DMS53 treated with DMSO at 0.1 percent for 48 hours (cell line): Measurements from ENCODE around the gene ZNF584.

ENCODE experiments used
- DNase-seq: peaks from one replicate; lab custom pipeline; 2025; ENCODE audit not compliant: unreplicated experiment; lab: John Stamatoyannopoulos, UW

Gene ZNF584

DNA sequence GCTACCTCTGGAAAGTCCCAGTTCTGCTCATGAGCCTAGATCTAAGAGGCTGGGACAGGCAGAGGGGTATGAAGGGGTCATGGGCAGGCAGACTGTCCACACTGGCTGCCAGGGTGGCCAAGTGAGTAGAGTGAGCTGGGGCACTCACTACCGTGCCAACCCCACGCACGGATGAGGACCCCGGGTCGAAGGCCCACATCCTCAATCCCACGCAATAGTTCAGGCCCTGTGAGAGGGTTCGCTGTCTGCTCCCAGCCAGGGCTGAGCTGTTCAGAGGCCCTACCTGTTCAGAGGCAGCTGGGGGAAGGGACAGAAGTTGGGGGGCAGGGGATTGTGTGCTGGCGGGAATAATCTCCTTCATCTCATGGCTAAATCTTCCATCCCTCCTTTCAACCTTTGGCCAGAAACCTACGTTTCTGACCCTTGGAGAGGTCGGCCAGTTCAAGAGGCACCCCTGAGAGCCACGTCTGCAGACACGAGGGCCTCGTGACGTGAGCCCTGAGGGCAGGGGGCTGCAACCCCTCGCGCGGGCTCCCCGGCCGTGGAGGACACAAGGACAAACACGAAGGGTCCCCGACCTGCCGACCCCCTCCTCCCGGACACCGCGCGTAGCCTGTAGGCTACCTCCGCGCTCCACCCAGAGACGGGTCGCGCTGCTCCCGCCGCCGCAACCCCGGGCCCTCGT, 22.4 kb upstream of the ZNF584 start:
- DNase-seq, result no peak

DNA sequence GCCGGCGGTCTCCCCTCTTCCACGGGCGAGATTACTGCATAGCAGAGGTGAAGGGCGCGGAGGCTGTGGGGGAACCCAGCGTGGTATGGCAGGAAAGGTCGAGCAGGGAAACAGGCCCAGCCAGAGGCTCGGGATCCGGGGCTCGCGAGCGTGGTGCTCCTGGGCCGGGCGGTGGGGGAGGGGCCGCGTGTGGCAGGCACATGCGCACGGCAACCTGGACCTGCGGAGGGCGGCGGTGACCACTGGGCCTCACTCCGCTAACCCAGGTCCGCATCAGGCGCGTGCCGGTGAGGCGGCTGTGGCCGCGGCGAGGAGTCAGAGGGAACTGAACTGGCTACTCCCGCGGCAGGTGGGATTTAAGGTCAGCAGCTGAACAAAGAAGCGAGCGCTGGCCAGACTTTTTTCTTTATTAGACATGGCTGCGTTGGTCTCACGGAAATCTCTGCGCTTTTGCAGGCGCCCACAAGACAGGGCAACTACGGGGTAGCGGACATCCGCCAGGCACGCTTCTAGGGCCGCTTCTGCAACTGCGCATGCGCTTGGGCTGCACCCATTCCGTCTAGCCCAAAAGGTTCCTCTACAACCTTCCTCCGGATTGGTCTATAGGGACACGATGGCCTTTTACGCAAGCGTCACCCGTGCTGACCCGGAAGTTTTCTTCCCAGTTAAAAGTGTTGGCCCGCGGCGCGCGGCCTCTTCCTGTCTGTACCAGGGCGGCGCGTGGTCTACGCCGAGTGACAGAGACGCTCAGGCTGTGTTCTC, 21.7 kb upstream of the ZNF584 start, which contains the start of gene RPS5:
Gene RPS5 (plus strand): TSS at position 694 of the 762 bp plus-strand sequence. CDS start 869 bp downstream, outside the sequence.
- peak; percentile 98 for DNase-seq

DNA sequence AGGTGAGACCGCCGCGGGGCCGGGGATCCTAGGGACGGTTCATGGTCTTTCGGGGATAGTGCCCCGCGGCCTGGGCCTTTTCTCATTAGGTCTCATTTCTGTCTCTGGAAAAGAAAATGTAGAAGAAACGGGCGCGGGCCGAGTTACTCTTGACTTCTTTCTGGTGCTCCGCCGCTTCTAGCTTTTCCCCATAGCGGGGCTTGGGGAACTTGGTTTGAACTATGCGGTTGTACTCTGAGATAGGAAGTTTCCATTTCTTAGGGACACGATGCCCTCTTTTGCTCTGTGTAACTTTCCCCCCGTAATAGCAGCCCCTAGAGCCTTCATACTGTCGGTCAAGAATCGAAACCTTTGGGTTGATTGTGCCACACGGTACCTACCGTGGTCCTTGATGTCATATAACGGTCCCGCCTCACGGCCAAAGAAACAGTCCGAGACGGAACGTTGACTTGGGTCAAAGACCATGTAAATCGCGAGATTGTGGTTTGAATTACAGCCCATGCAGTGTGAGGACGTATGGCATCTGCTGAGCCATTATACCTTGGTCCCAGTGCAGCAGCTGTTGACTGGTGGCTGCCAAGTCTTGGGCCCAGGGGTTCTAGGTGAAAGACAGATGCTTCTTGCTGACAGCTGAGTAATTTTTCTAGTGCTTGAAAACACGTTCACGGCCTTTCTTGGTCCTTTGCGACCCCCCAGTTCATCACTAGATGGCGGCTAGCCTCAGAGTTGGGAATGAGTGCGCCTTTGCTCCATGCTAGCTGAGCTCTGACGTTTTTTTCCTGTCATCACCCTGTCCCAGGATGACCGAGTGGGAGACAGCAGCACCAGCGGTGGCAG, 20.9 kb upstream of the ZNF584 start:
- DNase-seq, result no peak

DNA sequence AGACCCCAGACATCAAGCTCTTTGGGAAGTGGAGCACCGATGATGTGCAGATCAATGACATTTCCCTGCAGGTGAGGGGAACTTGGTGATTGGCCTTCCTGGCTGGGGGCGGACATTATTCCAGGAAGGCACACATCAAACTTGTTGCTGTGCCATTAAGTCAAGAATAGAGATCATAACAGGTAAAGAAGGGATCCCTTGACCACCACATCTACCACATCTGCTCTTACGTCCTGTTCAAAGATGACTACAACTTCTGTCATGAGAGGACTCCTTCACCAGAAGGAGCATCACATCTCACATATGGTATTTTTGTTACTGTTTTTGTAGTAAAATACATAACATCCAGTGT, 20.3 kb upstream of the ZNF584 start:
- DNase-seq, result no peak

DNA sequence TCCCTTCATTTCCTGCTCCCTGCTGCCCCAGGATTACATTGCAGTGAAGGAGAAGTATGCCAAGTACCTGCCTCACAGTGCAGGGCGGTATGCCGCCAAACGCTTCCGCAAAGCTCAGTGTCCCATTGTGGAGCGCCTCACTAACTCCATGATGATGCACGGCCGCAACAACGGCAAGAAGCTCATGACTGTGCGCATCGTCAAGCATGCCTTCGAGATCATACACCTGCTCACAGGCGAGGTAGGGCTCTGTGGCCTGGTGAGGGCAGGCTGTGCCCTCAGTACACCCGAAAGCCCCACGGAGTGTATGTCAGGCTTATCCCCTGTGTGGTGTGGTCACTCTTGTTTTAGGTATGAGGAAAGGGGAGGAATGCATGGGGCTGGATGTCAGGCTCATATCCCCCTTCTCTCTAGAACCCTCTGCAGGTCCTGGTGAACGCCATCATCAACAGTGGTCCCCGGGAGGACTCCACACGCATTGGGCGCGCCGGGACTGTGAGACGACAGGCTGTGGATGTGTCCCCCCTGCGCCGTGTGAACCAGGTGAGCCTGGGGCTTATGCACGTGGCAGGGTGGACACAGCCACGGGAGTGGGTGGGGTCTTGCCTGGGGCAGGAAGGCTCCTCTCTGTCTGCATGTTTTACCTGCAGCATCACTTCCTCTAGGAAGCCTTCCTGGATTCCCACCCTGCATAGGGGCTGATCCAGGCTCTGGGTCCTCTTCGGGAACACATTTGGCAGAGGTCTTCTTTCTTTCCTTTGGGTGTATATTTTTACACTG, 15.3 kb upstream of the ZNF584 start:
- no peak for DNase-seq

DNA sequence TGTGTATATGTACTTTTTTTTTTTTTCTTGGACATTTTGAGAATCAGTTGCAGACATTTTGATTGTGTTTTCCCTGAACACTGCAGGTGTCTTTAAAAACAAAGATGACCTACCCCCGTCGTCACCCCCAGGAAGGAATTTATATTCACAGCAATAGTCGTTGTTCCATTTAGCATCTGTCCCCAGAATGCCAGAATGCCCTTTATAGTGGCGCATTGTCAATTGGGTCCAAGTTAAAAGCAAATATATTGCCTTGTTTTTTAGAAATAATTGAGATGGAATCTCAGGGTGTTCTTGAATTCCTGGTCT, 14.8 kb upstream of the ZNF584 start:
- no peak for DNase-seq

DNA sequence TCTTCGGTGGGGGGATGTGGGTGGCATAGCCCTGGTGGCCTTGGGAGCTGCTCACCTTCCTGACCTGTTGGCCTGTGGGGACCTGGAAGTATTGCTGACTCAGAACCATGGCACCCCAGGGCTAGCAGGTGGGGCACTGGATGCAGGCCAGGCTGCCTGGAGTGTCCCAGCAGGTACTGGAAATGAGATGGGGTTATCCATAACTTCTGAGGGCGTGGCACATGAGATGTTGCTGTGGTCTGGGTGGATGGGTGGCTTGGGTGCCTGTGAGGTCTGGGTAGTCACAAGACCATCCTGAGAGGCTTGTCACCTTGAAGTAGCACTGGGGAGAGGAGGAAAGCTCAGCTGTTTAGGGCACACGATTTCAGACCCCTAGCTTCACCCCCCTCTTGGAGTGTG, 13.6 kb upstream of the ZNF584 start:
- DNase-seq, result no peak

DNA sequence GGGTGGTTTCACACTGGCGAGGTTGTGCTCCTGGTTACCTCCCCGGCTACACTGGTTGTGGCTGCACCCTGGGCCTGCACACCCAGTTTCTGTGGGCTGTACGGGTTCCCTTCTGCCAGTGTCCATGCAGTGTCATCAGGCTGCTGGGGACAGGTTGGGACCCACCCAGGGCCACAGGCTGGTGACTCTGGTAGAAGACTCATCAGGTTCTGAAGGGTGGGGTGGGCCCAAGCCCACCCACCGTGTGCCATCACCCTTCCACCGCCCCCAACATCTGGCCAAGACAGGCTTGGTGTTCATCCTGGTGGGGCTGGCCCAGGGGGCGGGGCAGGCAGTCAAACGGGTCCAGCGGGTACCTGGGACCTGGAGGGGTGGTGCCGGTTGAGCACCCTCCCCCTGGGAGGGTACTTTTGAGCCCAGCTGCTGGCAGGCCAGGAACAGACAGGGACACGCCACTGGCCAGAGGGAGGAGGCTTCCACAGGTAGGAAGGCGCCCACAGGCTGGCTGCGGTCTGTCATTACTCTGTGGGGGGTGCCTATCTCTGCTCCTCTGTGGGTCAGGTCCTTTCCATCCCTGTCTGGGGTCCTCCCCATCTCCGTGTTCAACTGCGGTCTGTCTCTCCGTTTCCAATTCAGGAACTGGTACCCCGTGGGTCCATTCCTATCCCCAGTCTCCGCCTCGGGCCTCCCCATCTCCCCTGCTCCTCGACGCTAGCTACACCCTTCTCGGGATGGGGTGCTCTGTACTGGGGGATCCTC, 13.1 kb upstream of the ZNF584 start, which contains the start of gene RNF225:
Gene RNF225 (plus strand): TSS at position 437 of the 759 bp plus-strand sequence. CDS start 434 bp downstream, outside the sequence.
- peak; percentile 73 for DNase-seq

DNA sequence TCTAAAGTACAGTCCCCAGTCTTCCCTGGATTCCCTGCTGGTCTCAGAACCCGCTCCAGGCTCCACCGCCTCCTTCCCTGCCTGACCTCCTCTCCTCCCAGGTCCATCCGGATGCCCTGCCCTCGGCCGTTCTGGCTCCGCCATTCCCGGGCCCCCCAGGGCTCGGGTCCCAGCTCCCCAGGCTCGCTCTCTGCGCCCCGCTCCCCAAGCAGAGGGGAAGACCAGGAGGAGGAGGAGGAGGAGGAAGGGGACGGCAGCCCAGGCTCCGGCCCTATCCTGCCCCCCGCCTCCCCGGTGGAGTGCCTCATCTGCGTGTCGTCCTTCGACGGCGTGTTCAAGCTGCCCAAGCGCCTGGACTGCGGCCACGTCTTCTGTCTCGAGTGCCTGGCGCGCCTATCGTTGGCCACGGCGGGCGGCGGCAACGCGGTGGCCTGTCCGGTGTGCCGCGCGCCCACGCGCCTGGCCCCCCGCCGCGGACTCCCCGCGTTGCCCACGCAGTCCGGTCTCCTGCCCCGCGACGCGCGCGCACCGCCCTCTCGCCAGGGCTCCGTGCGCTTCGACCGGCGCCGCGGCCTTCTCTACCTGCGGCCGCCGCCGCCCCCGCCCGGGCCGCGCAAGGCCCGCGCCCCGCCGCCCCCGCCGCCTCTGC, 12.3 kb upstream of the ZNF584 start:
- no peak for DNase-seq

DNA sequence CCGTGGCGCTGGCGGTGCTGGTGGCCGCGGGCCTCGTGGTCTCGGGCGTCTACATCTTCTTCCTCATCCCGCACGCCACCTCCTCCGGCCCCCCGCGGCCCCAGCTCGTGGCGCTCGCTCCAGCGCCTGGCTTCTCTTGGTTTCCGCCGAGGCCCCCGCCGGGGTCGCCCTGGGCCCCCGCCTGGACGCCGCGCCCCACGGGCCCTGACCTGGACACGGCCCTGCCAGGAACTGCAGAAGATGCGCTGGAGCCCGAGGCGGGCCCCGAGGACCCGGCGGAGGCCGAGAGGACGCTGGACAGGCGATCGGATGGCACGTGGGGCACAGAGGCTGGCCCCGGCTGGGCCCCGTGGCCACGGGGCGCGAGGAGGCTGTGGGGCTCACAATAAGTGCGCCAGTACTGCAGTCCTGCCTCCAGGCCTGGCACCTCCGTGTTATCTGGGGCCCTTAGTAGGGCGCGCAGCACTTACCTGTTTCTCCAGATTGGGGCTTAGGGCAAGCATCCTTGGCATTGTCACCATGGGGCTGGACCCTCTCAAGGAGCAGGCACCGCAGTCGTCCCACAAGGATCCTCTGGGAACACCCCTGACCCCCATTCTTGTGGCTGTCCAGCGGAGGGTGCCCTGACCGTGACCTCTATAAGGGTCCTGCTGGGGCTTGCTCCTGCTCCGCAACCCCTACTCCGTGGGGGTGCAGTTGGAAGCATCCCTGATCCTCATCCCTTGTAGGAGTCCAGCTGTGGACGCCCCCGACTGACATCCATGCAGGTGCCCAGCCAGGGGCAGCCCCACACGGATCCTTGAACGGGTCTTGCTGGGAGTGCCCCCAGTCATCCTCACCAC, 11.5 kb upstream of the ZNF584 start:
- no peak for DNase-seq

DNA sequence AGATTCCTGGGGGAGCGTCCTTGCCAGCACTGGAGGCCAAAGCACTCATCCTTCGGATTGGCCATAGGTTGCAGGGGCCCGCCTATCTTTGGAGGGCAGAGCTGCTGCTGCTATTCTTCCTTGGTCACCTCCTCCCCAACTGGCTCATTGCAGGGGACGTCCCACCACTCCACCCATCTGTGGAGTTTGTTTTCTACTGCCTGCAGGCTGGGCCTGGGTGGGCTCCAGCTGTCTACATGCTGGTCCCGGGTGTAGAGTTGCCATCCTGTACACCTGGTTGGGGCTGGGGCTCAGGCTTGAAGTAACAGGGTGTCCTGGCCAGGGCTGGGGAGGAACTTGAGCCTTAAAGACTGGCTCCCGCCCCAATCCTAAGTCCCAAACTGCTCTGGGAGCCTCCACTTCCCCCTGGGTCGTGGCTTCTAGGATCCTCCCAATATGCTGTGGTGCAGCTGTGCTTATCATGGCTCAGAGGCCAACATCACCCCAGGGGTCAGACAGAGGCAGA, 10.9 kb upstream of the ZNF584 start:
- DNase-seq, result no peak

DNA sequence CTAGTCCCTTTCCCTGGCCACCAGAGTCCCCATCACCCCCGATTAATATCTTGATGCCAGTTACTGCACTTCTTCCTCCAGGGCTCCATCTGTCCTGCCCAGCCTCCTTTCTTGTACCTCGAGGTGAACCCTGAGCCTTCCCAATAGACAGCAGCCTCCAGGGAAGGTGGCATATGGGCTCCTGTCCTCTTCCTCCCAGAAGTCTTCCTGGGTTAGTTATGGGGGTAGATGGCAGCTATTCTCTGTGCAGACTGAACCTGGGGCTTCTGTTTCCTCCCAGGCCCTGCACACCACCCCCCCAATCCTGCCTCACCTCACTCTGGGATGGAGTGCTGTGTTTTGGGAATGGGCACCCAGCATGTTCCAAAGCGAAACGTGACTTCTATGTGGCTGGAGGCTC, 10.4 kb upstream of the ZNF584 start:
- DNase-seq, result no peak

DNA sequence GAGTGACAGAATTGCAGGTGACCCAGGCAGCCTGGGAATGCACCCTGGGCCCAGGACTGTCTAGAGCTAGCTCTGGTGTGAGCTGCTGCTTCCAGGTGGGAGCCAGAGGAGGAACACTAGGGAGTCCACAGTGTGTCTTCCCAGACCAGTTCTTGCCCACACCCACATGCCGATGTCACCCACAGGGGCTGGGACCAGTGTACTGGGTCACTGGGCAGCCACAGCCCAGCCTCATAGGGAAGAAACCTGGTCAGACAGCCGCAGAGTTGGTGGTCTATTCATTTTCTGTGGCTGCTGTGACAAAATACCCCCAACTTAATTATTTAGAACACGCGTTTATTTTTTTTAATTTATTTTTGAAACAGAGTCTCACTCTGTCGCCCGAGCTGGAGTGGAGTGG, 9.9 kb upstream of the ZNF584 start:
- DNase-seq, result no peak

DNA sequence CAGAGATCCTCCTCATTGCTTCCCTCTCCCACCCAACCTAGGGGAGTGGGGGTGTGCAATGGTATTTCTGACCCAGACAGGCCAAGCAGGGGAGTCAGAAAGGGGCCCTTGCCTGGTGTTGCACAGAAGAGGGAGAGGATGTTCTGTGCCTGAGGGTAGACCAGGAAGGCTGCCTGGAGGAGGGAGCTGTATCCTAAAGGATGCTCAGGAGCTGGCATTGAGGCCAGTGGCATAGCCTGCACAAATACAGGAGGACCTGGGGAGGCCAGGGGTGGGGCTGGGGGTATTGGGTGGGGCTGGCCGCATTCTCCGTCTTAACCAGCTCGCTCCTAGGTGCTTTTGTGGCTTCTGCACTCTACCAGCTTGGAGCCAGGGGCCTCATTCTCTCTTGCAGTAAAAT, 8.5 kb upstream of the ZNF584 start:
- no peak for DNase-seq

DNA sequence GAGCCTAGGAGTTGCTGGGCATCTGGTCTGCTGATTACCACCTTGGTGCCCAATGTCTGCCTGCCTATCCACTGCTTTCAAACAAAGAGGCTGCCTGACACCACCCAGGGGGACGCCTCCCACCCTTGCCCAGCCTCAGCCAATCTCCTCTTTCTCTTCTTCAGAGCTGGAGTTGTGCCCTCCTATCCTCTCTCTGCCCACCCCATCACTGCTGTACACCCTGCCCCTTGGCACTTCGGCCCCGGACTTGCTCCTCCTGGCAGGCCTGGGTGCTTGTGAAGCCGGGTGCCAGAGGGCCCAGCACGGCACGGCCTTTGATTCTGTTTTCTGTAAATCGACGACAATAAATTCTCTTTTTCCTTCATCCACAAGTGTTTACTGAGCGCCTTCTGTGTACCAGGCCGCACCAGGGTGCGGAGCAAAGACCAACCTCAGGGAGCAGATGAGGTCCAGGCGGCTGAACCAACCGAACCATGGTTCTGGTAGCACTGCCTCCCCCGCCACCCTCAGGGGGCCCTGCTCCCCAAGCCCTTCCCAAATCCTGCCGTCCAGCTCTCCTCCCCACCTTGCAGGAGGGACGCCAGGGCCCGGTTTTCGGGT, 8.0 kb upstream of the ZNF584 start:
- DNase-seq, result no peak

DNA sequence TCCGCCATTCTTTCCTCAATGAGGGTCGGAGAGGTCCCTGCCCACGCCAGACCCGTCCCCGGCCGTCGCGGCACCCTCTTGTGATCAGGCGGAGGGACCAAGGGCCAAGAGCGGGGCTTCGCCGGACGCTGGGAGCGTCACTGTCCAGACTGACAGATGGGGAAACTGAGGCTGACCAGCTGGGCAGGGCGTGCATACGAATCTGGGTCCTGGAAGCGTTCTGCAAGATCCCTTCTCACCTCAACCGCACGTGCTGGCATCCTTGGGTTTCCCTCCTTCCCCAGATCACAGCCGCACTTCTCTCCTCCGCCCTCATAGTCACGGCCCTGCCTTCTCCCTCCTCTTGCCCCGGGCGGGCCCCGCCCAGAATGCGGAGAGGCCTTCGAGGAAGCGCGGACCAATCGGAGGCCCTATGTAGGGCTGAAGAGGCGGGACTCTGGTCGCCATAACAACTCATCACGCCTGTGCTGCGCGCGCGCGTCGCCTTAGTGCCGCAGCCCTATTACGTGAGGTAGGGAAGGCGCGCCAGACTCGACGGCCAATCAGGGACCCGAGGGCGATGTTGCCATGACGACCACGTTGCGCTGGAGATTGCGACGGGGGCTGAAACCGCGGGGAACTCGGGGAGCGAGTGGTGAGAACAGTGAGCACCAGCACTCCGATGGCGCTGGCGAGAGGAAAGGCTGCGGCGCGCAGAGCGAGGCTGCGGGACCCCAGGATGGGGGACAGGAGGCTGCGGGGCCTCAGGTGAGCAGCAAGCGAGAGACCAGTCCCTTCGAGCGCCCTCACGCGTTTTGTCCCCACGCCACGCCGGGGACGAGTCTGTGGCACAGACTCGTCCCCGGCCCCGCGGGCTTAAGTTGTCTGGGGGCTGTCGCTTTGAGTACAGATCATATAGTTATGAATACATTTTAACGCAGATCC, 7.3 kb upstream of the ZNF584 start:
- DNase-seq, result peak; percentile 98

DNA sequence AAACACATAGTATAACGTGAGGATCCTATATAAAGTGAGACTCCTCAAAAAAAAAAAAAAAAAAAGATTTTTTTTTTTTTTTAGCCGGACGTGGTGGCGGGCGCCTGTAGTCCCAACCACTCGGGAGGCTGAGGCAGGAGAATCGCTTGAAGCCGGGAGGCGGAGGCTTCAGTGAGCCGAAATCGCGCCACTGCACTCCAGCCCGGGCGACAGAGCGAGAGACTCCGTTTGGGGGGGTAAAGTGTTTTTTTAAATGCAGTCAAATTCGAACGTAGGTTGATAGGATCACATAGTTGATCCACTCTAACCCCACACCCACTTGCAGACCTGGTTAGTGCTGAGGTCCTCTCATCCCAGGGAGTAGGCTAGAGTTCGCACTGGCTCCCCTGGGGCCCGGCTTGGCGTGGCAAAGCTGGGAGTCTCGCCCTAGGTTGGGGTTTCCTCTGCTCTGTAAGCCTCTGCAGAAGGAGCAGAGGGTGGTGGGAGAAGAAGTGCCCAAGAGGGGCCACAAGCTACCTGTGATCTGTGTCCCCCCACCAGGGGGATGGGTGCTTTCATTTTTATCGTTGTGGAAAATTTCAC, 6.5 kb upstream of the ZNF584 start:
- DNase-seq, result no peak
